GDM1 (cell line): ENCODE data around the gene FKTN.

Experiments
- DNase-seq: peaks from one replicate; lab custom pipeline; 2025; lab: John Stamatoyannopoulos, UW

FKTN gene

GRCh38 chr9:105678781-105679180, 120.8 kb downstream of the FKTN start:
- DNase-seq: no peak

GRCh38 chr9:105679257-105680022, 121.5 kb downstream of the FKTN start:
- no peak for DNase-seq

- no peak for DNase-seq
Observed at GRCh38 chr9:105681313-105681712, 123.4 kb downstream of the FKTN start.

GRCh38 chr9:105681724-105682123, 123.8 kb downstream of the FKTN start:
- no peak for DNase-seq

GRCh38 chr9:105683688-105684275, 125.9 kb downstream of the FKTN start:
- DNase-seq: no peak

- no peak for DNase-seq
Observed at GRCh38 chr9:105686936-105687335, 129.0 kb downstream of the FKTN start.
